GM18861 (cell line): ENCODE measurements around the gene SPTLC1.
"Not testable (repeated sequence)": the region's sequence is repeated elsewhere in the genome, so short reads cannot be mapped to it uniquely, and the experiment has no call there.

Source experiments
- ATAC-seq: cut with Tn5 transposase; IDR thresholded peaks from one replicate; pipeline ENCODE4 v1.9.1; 2021; ENCODE audit not compliant: unreplicated experiment

Gene SPTLC1

GRCh38 chr9:92035687-92036410 lies 79.4 kb downstream of the SPTLC1 start:
- ATAC-seq = no peak

- no peak for ATAC-seq
These were observed 80.1 kb downstream of the SPTLC1 start for GRCh38 chr9:92035146-92035545.

DNA sequence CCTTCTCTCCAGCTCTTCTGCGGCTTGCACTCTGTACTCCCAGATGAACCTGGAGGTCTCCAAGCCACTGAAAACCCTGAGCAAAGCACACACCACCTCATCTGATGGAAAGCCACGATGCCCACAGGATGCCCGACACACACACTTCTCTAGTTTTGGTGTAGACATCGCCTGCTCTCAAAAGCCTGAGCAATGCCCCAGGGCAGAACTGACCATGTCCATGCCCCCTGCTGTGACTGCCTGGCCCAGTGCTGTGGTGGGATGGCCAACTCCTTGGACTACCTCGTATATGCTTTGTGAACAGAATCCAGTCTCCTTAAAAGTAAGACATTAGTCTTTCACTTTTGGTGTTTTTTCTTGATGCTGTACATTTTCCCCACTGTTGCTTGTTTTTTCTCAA lies 81.2 kb downstream of the SPTLC1 start:
- ATAC-seq = no peak

DNA sequence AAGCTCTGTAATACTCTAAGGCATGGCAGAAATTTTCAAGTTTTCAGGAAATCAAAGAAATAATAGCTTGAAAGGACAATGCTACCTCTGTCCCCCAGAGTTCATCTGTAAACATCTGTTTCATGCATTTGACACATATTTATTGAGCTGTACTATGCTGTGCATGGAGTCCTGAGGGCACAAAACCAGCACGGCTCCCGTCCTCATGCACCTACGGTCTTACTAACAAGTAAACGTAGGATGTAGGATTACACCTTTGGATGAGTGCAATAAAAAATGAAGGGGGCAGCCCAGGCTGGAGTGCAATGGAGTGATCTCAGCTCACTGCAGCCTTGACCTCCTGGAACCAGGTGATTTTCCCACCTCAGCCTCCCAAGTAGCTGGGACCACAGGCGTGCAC lies 81.9 kb downstream of the SPTLC1 start:
- ATAC-seq = no peak

DNA sequence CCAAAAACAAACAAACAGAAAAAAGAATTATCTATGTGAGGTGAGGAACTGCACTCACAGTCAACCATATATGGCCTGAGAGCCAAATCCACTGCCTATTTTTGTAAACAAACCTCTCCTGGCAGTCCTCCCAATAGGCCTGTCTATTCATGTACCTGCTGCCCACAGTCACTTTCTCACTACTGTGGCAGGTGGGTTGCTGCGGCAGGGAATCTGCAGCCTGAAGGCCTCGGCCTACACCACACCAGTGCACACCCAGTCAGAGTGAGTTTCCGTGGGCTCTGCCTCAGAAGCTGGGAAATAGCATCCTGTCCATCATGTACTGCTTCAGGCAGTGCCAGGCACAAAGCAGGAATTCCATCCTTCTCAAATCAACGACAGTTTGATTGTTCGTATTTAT lies 82.3 kb downstream of the SPTLC1 start:
- no peak for ATAC-seq

- ATAC-seq = no peak
These were observed 84.8 kb downstream of the SPTLC1 start for GRCh38 chr9:92030367-92030766.

GRCh38 chr9:92029553-92029952 lies 85.7 kb downstream of the SPTLC1 start:
- ATAC-seq = no peak

GRCh38 chr9:92026206-92027002 lies 88.8 kb downstream of the SPTLC1 start:
- ATAC-seq = no peak

DNA sequence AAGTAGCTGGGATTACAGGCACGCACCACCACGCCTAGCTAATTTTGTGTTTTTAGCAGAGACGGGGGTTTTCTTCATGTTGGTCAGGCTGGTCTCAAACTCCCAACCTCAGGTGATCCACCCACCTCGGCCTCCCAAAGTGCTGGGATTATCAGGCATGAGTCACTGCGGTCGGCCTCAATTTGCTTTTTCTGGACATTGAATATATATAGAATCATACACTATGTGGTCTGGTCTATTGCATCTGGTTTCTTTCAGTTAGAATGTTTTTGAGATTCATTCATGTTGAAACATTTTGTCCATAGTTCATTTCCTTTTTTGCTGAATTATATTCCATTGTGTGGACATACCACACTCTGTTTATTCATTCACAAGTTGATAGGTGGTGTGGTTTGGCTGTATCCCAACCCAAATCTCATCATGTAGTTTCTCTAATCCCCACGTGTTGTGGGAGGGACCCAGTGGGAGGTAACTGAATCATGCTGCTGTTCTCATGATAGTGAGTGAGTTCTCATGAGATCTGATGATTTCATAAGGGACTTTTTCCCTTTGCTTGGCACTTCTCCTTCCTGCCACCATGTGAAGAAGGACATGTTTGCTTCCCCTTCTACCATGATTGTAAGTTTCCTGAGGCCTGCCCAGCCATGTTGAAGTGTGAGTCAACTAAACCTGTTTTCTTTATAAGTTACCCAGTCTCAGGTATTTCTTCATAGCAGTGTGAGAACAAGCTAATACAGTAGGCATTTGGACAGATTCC lies 93.2 kb downstream of the SPTLC1 start:
- ATAC-seq = not testable (repeated sequence)

GRCh38 chr9:92019658-92020057 lies 95.6 kb downstream of the SPTLC1 start:
- ATAC-seq = no peak

DNA sequence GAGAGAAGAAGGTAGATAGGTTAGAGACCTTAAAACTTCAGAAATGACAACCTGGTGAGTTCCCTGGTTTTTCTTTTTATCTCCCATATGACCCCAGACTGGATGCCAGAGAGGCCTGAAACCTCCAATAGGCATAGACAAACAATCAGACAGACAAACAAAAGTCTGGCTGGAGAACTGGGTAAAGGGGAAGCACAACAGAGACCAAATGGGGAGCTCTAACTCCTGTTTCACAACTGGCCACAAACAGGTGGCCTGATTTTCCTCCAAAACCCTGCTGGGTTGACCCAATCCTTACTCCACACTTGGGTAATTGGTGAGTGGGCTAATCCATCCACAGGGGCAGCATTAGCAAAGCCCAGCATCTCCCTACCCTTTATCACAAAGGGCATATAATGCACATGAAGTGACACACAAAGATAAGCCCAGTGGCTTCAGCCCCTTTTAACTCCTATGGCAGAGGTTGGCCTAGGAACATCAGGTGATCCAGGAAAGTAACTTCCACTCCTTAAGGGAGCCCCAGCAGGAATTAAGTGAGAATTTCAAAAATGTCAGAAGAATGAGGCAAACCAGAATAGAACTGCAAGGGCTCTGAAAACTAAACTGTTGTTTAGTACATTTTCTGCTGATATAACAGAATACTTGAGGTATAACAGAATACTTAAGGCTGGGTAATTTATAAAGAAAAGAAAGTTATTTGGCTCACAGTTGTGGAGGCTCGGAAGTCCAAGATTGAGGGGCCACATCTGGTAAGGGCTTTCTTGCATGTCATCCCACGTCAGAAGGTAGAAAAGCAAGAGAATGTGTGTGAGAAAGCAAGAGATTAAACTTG lies 104.3 kb downstream of the SPTLC1 start:
- ATAC-seq = no peak

DNA sequence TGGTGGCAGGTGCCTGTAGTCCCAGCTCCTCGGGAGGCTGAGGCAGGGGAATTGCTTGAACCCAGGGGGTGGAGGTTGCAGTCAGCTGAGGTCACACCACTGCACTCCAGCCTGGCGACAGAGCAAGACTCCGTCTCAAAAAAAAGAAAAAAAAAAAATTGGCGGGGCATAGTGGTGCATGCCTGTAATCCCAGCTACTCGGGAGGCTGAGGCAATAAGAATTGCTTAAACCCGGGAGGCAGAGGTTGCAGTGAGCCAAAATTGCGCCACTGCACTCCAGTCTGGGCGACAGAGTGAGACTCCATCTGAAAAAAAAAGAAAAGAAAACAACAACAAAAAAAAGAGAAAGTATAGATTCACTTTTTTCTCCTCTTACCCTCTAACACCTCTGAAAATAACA lies 105.0 kb downstream of the SPTLC1 start:
- ATAC-seq = not testable (repeated sequence)

DNA sequence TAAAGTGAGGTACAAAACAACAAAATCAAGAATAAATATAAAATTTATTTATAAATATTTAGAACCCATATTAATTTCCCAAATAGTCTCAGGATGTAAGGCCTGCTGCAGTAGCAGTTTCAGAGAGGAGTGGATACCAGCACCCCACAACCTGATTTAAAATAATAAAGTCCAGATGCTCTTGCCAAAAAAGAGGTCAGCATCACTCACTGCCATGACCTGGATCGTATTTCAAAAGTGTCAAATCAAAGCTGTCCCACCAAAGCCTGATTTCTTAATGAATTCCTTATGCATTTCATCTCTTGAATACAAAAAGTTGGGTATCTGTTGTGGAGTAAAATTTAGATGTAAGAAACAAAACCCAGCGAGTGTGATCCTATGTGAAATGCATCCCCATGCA lies 107.2 kb downstream of the SPTLC1 start:
- ATAC-seq = no peak

GRCh38 chr9:92004045-92004392 lies 111.2 kb downstream of the SPTLC1 start:
- ATAC-seq = no peak

DNA sequence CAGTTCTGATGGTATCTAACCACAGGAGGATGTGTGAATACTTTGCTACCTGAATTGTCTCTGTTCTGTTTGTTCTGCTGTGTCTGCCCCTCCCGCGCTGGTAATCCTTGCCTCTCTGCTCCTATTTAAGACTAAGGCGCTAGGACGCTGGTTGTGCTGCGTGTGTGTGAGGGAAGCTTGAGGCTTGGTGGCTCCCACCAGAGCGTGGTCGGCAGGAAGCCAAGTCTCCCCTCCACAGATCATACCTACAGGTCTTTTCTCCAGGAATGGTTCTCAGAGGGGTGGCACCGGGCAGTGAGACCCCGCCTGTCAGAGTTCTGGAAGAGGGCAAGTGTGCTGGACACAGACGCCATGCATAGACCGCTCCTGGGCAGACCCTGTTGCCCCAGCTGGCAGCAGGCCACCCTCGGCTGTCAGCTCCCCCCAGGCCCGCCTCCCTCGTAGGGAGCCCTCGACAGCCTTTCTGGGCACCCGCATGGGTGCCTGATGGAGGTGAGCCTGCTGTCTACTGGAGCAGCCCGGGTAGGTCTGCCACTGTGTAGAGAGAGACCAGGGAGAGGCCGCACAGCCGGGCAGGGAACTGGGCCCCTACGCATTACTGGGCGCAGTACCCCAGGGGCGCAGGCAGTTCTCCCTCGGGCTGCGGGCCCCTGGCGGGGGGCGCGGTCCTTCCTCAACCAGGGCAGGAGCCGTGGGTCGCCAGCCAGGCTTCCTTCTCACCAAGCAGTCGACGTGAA lies 111.7 kb downstream of the SPTLC1 start:
- no peak for ATAC-seq

DNA sequence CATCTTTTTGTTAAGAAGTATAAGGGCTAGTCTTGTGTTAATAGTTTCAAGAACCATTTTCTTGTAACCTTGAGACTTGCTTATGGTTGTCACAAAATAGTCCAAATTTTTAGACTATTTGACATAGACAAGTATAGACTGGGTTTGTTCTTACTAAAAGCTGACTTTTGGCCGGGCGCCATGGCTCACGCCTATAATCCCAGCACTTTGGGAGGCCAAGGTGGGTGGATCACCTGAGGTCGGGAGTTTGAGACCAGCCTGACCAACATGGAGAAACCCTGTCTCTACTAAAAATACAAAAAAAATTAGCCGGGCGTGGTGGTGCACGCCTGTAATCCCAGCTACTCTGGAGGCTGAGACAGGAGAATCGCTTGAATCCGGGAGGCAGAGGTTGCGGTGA lies 113.3 kb downstream of the SPTLC1 start:
- not testable (repeated sequence) for ATAC-seq

- ATAC-seq = no peak
These were observed 114.0 kb downstream of the SPTLC1 start for GRCh38 chr9:92001244-92001643.

- ATAC-seq = no peak
These were observed 120.1 kb downstream of the SPTLC1 start for GRCh38 chr9:91995000-91995655.

GRCh38 chr9:91994422-91994821 lies 120.8 kb downstream of the SPTLC1 start:
- ATAC-seq = no peak
